ENCODE measurements around the gene CHRNA10.
"Not testable (repeated sequence)": the region's sequence is repeated elsewhere in the genome, so short reads cannot be mapped to it uniquely, and the experiment has no call there.

CHRNA10 gene

DNA sequence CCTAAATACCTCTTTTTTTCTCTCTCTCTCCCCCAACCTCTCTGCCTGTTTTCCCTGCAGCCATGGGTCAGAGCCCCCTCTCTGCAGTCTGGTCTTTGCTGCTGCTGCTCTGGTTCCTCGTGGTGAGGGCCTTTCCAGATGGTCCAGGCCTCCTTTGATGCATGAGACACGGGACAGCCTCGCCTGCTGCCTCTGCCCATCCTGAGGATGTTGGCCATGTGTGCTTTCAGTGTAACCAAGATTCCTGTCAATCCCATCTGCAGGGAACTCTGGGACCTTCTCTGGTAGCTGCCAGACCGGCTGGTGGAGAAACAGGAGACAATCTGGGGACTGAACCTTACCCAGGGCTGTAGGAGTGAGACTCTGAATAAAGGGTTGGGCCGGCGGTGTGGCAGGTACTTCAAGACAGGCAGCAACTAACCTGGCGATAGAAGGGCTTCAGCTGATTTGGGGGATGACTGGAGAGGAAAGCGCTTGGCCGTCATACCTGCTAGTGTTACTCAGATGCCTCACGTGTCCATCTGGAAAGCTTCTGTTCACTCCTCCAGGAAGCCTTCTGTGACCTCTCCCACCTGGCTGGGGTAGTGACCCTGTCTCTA, 7.1 kb downstream of the CHRNA10 start:
- no peak for DNase-seq

DNA sequence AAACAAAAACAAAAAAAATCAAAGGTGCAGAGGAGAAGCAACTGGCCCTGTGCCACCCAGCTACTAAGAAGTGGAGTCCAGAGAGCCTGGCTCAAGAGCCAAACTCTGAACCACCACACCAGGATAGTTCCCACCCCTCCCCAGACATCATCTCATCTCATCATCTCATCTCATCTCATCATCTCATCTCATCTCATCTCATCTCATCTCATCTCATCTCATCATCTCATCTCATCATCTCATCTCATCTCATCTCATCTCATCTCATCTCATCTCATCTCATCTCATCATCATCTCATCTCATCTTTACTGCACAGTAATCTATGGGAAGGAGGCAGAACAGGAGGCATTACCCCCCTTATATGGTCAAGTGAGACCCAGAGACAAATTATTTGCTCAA, 8.3 kb downstream of the CHRNA10 start:
- no peak for DNase-seq

DNA sequence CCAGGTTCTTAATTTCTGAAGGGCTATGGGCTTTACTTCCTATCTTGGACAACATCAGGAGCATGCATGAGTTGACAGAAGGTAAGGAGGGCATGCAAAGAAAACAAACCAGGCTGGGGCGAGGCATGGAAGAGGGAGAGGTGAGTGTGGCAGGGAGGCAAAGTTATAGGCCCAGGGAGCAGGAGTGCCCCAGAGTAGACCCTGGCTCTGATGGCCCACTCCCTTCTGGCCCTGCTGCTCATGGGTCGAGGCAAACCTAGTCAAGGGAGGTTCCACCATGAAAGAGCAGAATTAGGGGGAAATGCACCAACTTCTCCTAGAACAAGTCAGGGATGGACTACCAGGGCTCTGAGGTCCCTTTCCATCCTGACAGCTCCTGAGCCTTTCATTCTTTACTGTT, 10.2 kb downstream of the CHRNA10 start:
- no peak for DNase-seq

DNA sequence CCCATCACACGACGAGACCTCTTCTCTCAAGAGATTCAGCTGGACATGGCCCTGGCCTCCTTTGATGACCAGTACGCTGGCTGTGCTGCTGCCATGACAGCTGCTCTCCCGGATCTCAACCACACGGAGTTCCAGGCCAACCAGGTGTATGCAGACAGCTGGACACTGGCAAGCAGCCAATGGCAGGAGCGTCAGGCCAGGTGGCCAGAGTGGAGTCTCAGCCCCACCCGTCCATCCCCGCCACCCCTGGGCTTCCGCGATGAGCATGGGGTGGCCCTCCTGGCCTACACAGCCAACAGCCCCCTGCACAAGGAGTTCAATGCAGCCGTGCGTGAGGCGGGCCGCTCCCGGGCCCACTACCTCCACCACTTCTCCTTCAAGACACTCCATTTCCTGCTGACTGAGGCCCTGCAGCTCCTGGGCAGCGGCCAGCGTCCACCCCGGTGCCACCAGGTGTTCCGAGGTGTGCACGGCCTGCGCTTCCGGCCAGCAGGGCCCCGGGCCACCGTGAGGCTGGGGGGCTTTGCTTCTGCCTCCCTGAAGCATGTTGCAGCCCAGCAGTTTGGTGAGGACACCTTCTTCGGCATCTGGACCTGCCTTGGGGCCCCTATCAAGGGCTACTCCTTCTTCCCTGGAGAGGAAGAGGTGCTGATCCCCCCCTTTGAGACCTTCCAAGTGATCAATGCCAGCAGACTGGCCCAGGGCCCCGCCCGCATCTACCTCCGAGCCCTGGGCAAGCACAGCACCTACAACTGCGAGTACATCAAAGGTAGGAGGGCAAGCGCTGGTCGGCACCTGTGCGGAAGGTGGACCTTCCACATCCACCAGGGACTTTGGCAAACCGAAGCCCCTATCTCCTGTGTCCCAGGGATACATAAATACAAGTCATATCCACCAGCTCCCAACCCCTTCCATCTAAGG, 11.3 kb downstream of the CHRNA10 start:
- no peak for DNase-seq

DNA sequence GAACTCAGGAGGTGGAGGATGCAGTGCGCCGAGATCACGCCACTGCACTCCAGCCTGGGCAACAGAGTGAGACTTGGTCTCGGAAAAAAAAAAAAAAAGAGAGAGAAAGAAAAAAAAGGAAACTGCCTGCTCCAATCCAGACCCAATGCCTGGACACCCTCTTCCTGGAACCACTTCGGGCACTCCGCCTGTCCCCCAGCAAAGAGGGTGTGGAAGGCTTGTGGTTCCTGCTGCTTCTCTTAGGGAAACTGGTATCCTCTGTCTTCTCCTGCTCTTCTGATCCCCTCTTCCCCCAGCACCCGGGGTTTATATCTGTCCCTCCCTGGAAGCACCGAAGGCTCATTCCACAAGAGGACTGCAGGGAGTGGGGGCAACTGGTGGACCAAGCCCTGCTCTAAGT, 12.9 kb downstream of the CHRNA10 start:
- no peak for DNase-seq

DNA sequence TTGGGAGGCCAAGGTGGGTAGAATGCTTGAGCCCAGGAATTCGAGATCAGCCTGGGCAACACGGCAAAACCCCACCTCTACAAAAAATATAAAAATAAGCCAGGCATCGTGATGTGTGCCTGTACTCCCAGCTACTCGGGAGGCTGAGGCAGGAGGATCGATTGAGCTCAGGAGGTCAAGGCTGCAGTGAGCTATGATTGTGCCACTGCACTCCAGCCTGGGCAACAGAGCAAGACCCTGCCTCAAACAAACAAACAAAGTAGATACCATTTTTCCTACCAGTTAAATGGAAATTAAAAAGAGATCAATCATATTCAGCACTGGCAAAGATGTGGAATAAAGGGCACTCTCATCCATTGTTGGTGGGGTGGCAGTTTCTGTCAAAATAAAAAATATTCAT, 13.9 kb downstream of the CHRNA10 start:
- DNase-seq, result not testable (repeated sequence)

DNA sequence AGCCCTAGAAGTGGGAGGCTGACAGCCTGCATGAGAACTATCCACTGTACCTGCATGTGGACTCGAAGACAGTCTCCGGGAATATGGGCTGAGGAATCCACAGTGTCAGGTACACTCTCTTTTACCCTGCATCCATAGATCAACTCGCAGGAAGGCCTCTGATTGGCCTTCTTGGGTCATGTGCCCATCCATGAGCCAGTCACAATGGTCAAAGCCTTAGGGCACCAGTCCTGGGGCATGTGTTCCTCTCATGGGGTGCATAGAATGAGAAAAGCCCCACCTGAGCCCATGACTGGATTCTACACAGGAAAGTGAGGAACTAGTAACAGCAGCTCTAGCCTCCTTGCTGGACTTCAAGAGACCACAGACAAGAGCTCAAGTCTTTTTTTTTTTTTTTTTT, 15.6 kb downstream of the CHRNA10 start:
- no peak for DNase-seq

DNA sequence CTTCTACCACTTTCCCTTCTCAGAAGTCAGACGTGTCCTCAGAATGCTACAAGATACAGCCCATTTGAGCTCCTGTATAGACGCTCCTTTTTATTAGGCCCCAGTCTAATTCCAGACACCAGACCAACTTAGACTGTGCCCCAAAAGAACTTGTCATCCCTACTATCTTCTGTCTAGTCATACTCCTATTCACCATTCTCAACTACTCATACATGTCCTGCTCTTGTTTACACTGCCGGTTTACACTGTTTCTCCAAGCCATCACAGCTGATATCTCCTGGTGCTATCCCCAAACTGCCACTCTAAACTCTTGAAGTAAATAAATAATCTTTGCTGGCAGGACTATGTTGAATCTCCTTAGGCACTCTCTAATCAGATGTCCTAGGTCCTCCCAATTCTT, 18.7 kb downstream of the CHRNA10 start:
- DNase-seq, result not testable (repeated sequence)

DNA sequence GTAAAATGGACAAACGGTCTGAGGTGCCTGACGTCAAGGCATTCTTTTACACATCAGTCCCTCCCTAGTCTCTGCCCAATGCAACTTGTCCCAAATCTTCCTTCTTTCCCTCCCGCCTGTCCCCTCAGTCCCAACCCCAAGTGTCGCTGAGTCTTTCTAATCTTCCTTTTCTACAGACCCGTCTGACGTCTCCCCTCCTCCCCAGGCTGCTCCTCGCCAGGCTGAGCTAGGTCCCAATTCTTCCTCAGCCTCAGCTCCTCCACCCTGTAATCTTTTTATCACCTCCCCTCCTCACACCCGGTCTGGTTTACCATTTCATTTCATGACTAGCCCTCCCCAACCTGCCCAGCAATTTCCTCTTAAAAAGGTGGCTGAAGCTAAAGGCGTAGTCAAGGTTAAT, 21.8 kb downstream of the CHRNA10 start:
- DNase-seq, result not testable (repeated sequence)

DNA sequence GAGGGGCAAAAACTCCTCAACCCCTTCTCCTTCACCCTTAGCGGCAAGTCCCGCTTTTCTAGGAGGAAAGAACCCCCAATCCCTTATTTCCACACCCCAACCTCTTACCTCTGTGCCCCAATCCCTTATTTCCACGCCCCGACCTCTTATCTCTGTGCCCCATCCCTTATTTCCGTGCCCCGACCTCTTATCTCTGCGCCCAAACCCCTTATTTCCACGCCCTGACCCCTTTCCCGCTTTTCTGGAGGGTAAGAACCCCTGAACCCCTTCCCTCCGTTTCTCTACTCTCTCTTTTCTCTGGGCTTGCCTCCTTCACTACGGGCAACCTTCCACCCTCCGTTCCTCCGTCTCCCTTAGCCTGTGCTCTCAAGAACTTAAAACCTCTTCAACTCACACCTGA, 22.3 kb downstream of the CHRNA10 start:
- not testable (repeated sequence) for DNase-seq

DNA sequence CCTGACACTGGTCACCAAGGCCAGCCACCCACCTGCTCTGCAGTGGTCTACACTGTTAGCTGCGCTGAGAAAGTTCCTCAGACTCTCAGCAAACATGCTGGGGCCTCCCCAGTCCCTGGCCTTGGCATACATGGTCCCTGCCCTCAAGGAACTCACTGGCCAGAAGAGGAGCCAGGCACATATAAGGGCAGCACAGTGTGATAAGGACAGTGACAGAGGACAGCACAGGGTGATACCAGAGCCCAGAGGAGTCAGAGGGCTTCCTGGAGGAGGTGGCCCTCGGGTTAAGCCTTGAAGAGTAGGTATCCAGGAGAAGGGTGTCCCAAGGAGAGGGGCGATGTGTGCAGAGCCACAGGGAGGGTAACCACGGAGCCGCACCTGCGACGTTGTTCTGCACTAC, 25.6 kb downstream of the CHRNA10 start:
- DNase-seq, result no peak

DNA sequence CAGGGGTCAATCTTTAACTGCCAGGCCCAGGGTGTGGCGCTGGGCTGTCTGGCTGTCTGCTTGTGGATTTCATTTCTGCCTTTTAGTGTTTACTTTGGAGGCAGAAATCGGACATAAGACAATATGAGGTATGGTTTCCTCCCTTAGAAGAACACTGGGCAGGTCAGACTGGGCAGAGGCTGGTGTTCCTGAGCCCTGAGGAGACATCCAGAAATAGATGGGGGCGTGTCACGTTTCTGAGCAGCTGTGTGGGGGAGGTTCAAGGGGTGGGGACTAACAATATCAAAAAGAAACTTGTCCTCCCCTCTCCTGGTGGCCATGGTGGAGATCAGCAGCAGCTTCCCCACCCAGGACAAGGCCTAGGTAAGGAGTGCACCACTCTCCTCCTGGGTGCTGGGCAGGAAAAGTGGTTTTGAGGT, 26.4 kb downstream of the CHRNA10 start, which contains the start of gene ART1:
Gene ART1 (plus strand): TSS at position 312 of the 419 bp plus-strand sequence. CDS start 14,086 bp downstream, outside the sequence.
- no peak for DNase-seq

DNA sequence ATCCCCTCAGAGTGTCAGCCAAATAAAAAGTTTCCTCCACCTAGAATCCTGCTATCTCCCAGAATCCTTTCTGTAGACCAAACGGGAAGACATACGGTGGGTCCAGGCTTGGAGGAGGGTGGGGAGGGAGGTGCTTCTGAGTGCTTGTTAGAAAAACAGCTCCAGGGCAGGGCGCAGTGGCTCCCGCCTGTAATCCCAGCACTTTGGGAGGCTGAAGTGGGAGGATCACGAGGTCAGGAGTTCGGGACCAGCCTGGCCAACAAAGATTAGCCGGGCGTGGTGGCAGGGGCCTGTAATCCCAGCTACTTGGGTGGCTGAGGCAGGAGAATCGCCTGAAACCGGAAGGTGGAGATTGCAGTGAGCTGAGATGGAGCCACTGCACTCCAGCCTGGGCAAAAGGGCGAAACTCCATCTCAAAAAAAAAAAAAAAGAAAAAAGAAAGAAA, 28.1 kb downstream of the CHRNA10 start:
- not testable (repeated sequence) for DNase-seq

DNA sequence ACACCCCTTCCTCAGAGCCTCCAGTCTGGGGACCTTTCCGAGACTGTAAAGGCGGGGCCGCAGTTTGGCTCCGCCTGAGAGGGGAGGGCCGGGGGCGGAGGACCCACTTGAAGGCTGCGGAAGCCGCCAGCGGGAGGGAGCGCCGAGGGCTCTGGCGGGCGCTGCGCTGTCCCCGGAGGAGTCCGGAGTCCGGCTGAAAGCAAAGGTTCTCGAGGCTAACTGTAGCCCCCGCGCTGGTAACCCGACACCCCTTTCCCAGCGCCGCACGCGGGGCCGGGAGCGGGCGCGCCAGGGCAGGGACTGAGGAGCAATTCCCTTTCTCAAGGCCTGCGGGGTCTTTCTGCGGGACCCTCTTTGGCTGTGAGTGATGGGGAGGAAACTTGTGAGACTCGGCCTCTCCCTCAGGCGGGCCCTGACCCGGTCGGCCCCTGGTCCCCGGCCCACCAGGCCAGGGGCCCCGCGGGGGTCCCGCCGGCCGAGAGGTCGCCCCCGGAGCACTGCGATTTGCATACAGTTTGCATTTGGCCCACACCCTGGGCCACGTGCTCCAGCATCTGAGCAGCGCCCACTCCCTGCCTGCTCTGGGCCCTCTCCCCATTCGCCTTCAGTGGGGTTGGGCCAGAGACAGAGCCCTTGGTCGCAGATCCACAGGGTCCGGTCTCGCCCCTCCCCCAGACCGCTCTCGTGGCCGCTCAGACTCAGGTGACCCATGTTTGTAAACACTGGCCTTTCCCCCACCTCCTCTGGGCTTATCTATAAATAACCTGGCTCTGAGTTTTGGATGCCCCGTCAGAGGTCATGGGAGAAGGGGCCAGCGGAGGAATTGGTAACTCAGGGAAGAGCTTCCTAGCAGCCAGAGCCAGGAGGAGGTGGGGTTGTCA, 28.9 kb downstream of the CHRNA10 start:
- DNase-seq, result peak; percentile 75

DNA sequence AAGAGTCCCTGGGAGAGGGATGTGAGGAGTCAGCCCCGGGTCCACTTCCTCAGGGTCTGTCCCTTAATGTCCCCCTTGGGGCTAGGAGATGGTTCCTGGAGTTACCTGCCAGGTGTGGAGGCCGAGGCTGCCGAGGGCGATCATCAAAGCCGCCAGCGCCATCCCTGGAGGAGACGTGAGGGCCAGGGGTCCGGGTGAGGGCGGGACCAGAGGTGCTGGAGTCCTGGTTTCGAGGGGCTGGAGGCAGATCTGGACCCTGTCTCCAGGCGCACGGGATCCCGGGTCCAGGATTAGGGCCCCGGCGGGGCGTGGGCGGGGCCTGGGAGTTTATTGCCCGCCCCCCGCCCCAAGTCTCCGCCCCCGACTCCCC, 29.5 kb downstream of the CHRNA10 start, which contains the start of gene ART5:
Gene ART5 (minus strand): TSS at position 292 of the 370 bp plus-strand sequence. CDS start 130 bp downstream, at position 162.
- DNase-seq, result no peak

DNA sequence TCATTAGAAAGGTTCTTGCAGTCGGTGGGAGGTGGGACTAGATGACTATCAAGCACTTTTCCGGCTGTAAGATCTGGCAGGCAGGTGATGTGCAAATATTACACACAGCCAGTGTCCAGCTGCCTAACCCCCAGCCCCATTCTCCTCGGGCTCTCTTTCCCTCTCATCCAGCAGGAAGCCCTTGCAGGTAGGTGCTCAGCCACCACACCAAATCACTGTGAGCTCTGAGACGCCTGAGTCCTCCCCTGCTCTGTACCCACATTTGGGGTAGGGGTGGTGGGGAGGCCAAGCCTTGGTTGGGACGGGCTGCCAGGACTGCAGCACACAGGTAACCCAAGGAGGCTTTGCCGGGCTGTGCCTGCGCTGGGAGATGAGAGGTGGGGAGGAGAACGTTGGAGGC, 30.0 kb downstream of the CHRNA10 start:
- no peak for DNase-seq

DNA sequence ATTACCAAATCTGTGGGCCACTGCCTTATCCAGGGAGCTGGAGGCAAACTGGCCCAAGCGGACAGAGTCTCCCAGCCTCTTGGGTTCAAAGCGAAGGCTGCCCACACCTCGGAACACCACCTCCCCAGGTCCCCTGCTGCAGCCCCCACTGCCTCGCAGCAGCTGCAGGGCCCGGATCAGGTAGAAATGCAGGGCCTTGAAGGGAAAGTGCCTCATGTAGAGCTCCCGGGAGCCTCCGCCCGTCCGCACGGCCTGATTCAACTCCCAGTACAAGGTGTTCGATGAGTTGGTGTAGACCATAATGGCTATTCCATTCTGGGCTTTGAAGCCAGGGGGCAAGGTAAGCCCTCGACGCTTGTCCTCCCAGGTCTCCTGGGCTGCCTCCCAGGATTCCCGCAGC, 31.3 kb downstream of the CHRNA10 start:
- DNase-seq, result no peak

DNA sequence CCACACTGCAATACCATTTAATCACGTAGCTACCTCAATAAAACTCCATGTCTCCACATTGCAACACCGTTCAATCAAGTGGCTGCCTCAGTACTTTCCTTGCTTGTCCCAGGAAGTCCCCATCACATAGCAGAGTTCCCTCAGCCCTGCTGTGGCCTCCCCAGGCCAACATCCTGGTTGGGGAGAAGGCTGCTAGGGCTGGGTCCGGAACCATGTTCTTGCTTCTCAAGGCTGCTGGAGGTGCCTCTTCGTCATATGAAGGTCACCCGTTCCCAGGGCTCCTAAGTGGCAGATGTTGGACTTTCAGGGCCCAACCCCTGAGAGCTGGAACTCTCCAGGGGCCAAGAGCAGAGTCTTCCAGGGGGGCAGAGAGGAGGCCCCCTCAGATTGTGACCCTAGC, 32.7 kb downstream of the CHRNA10 start:
- no peak for DNase-seq

DNA sequence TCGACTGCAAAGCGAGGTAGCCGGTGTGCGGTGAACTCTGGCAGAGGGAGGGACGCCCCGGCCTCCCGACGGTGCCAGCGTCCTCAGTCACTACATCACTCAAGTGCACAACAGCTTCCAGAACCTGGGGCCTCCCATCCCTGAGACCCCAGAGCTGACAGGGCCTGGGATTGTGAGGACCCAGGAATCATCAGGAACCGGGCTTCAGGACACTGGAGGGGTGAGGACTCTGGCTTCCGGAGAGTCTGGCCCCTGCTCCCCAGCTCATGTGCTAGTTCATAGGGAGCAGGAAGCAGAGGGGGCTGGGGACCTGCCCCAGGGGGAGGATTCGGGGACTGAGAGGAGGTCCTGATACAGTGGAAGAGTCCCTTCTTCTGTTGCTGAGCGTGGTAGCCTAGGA, 34.0 kb downstream of the CHRNA10 start:
- no peak for DNase-seq

DNA sequence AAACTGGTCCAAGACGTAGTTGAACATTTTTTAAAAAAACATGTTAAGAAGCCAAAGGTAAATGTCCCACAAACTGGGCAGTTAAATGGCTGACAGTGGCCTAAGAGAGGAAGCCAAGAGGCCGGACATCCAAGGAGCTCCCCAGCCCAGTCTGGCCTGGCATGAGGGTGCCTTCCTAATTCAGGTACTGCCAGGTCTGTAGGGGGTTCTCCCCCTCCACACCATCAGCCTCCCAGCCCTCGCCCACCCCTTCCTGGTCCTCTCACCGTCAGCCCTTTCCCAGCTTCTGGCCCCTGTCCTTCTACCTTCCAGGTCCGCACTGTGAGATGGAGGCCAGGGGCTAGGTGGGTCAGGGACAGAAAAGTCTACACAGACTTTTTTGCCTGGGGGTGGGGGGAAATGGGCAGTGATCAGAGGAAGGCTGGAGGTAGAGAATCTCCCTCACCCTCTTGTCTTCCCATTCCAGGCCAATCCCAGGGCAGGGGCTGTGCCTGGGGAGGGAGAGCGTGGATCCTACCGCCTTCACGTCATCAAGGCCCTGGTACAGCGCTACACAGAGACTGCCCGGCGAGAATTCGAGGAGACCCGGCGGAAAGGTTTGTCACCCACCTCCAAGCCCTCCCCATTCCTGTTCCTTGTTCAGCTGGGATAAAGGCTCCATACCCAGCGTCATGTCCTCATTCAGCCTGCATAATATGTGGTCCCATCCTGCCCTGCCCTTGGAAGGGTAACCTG, 35.4 kb downstream of the CHRNA10 start:
- DNase-seq, result no peak

DNA sequence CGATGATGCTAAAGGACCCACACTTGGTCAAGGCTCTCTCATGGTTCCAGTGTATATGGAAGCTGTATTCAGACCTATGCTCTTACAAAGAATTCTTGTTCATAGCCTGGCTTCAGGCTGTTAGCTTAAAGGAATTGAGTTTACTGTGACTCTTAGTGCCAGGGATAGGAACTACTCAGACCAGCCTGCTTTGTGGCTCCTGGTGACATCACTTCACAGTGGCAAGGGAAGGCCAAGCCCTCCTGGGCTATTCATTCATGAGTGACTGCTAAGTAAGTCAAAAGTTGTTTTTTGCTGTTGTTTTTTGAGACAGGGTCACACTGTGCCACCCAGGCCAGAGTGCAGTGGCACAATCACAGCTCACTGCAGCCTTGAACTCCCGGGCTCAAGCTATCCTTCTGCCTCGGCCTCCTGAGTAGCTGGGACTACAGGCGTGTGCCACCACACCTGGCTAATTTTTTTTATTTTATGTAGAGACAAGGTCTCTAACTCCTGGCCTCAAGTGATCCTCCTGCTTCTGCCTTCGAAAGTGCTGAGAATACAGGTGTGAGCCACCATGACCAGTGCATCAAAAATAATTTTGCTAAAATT, 39.0 kb downstream of the CHRNA10 start:
- DNase-seq, result no peak

DNA sequence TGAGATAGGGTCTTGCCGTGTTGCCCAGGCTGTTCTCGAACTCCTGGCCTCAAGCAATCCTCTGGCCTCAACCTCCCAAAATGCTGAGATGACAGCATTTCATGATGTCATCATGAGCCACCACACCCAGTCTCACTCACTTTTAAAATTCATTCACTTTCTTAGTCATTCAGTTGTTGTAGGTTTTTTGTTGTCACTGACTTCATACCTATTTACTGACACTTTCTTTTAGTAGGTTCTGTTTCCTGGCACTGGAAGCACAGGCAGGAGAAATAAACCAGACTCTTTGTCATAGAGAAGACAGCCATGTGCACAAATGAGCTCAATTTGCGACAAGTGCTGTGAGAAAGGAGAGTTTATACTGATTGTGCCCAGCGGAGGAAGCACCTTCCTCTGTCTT, 39.9 kb downstream of the CHRNA10 start:
- DNase-seq, result no peak

Measured in stimulated activated CD4-positive, alpha-beta T cell treated with anti-CD3 and anti-CD28 coated beads, Interleukin-4, amount 100 ng/mL, for 24 hours (primary cell).